Activated CD8-positive, alpha-beta memory T cell treated with anti-CD3 and anti-CD28 coated beads, Interleukin-2, amount 50 U/mL, for 4 hours (primary cell): Measurements from ENCODE around the gene HDX.
"Not testable (repeated sequence)": the region's sequence is repeated elsewhere in the genome, so short reads cannot be mapped to it uniquely, and the experiment has no call there.

ENCODE experiments used
- DNase-seq: peaks from one replicate; pipeline ENCODE4 v3.0.0-alpha.2; 2020

HDX gene

GRCh38 chrX:84339507-84340364 lies 162.5 kb downstream of the HDX start:
- no peak for DNase-seq

GRCh38 chrX:84336646-84337045 lies 165.6 kb downstream of the HDX start:
- DNase-seq: no peak

- no peak for DNase-seq
These were observed 167.1 kb downstream of the HDX start for GRCh38 chrX:84335121-84335520.

- no peak for DNase-seq
These were observed 180.0 kb downstream of the HDX start for GRCh38 chrX:84322083-84322827.

- no peak for DNase-seq
These were observed 181.6 kb downstream of the HDX start for GRCh38 chrX:84320614-84321013.

GRCh38 chrX:84320023-84320422 lies 182.2 kb downstream of the HDX start:
- no peak for DNase-seq

- DNase-seq: no peak
These were observed 183.6 kb downstream of the HDX start for GRCh38 chrX:84318661-84319060.

GRCh38 chrX:84315946-84316345 lies 186.3 kb downstream of the HDX start:
- DNase-seq: not testable (repeated sequence)
